ENCODE results near the gene NCOA7.

DNA sequence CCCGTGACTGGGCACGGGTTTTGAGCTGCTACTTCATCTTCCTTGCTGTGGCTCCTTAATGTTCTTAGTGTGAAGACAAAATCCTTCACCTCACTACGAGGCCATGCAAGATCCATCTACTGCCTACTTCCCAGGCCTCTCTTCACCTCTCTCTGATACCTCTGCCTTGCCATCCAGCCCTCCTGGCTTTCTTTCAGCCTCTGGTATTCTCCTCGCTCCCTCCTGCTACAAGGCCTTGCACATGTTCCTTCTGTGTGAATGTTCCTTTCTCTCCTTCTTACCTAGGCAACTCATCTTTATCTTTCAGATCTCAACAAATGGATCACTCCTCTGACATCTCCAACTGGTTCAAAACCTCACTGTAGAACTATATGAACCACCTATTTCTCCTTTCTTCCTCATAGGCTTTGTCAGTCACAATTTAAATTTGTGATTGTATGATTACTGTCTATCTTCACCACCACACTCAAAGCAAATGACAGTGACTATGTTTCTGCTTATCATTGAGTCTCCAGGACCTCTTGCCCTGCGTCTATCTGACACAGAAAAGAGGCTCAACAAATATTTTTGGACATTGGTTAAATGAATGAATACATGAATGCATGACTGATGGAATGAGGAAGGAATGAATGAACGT lies 21.5 kb upstream of the NCOA7 start:
- TF ChIP-seq POLR2A (IDR thresholded peaks at IDR 0.05; ENCODE audit: low read depth, low read length) (no peak), POLR2AphosphoS5 (IDR thresholded peaks at IDR 0.05; ENCODE audit: low read depth, low read length) (no peak), TAF1 (IDR thresholded peaks at IDR 0.05; ENCODE audit: low read depth, low read length) (no peak), PAX5 (IDR thresholded peaks at IDR 0.05; ENCODE audit: insufficient read depth, low read length, severe bottlenecking) (no peak), SPI1 (IDR thresholded peaks at IDR 0.05; ENCODE audit: low read depth, low read length) (no peak), POU2F2 (IDR thresholded peaks at IDR 0.05; ENCODE audit: low read depth, low read length) (no peak)

Measured in GM12891 (cell line).